Activated naive CD4-positive, alpha-beta T cell (primary cell): ENCODE measurements around the gene MORF4L2.
A peak's percentile ranks its signal among the peaks of the same experiment; 100 is the strongest.

ENCODE experiments used
- DNase-seq, 4 experiments: peaks; one replicate each; lab custom pipeline; 2025; lab: John Stamatoyannopoulos, UW

Gene MORF4L2

GRCh38 chrX:103631145-103631544 is 55.4 kb downstream of the MORF4L2 start:
- no peak for DNase-seq

- DNase-seq = no peak
Observed at GRCh38 chrX:103630171-103630511, 56.4 kb downstream of the MORF4L2 start.

- peak in 1 of 4 experiments; percentile 9 for DNase-seq
Observed at GRCh38 chrX:103629318-103630170, 57.0 kb downstream of the MORF4L2 start.

- peak in 2 of 4 experiments; percentile 1 to 17 for DNase-seq
Observed at GRCh38 chrX:103628386-103629317, 57.8 kb downstream of the MORF4L2 start, which contains the start of gene TCEAL1. TSS of gene TCEAL1 (plus strand) at chrX:103628975. CDS start at chrX:103629917, 942 bp downstream.

GRCh38 chrX:103626855-103627254 is 59.6 kb downstream of the MORF4L2 start:
- DNase-seq = no peak
